ENCODE data around the gene ANAPC4. TPM values are rescaled to one million over a fixed set of nuclear protein-coding genes. Genes with fewer than 3 reads are reported as not detected.

The ANAPC4 gene
- total and polyA plus RNA-seq, 2 donors (not counting 3 experiments of a cell fraction or from before 2014, with no cell fraction given): 7.6 to 32.1 TPM

GRCh38 chr4:25356068-25356467 is 21.0 kb upstream of the ANAPC4 start:
- Histone ChIP-seq H3K4me1 (ENCODE audit: control insufficient read depth, extremely low read depth, insufficient read depth, low read length) (peaks cover 4% of the 10 kb centered on the region), H3K9me3 (replicated peaks; ENCODE audit: control insufficient read depth, insufficient read depth, low read length) (no peaks in the 10 kb centered on the region), H2AFZ (ENCODE audit: low read depth, low read length) (no peak overlapping the region), H3K9ac (replicated peaks; ENCODE audit: extremely low read depth, insufficient read depth, low read length) (no peak overlapping the region), H3K9me1 (replicated peaks; ENCODE audit: control insufficient read depth, extremely low read depth, insufficient read depth, low read length) (no peaks in the 10 kb centered on the region), H3K36me3 (ENCODE audit: control insufficient read depth in 2 of 2, extremely low read depth in 1 of 2, insufficient read depth in 2 of 2, low read length in 2 of 2) (no peaks in the 10 kb centered on the region), H3K4me3 (replicated peaks in 1 of 3; ENCODE audit: insufficient read depth in 1 of 3, low read depth in 1 of 3, low read length in 3 of 3) (no peak overlapping the region), H3K4me2 (ENCODE audit: insufficient read depth, low read length) (no peak overlapping the region), H3K79me2 (ENCODE audit: control insufficient read depth, insufficient read depth, low read length) (no peaks in the 10 kb centered on the region), H4K20me1 (replicated peaks; ENCODE audit: control insufficient read depth, extremely low read depth, insufficient read depth, low read length) (no peaks in the 10 kb centered on the region), H3K27ac (ENCODE audit: insufficient read depth, low read depth, low read length) (no peak overlapping the region), H3K27me3 (ENCODE audit: control insufficient read depth in 2 of 2, insufficient read depth in 2 of 2, low read length in 2 of 2) (no peaks in the 10 kb centered on the region)
- TF ChIP-seq MYC (IDR thresholded peaks at IDR 0.05; ENCODE audit: low read depth, low read length) (no peak), MAX (IDR thresholded peaks at IDR 0.05; ENCODE audit: insufficient read depth, insufficient read length) (no peak), POLR2A (IDR thresholded peaks at IDR 0.05; ENCODE audit: low read depth, low read length) (no peak), FOS (IDR thresholded peaks at IDR 0.05; ENCODE audit: borderline replicate concordance, insufficient read depth, low read length) (no peak), JUN (IDR thresholded peaks at IDR 0.05; ENCODE audit: borderline replicate concordance, insufficient read depth, insufficient read length, low read depth) (no peak), EZH2 (IDR thresholded peaks at IDR 0.05; ENCODE audit: borderline replicate concordance, low read depth, low read length, severe bottlenecking) (no peak), GATA2 (IDR thresholded peaks at IDR 0.05; ENCODE audit: insufficient read depth, insufficient read length, low read depth, low read length) (no peak), CTCF (IDR thresholded peaks at IDR 0.05; ENCODE audit: extremely low read depth in 1 of 2, insufficient read depth in 1 of 2, low read depth in 1 of 2, low read length in 2 of 2) (no peak), POLR2AphosphoS5 (IDR thresholded peaks at IDR 0.05; ENCODE audit: insufficient read depth, low read depth, low read length) (no peak)
- dilution Hi-C loops (cut with MboI; ENCODE audit: extremely low pct_ligation_motif_present, low sequenced_read_pairs) (no loop called here), intact Hi-C loops (cut with micrococcal nuclease) (no loop called here)
- ChIA-PET CTCF (interaction anchor here (3.1 to 4.6 kb wide), 2 partner anchors 11 to 44 kb away, joined by 12 to 55 read pairs; partner anchors contain the start of gene ZCCHC4), POLR2A (no interaction called here)
- DNase-seq (ENCODE audit: low read depth, low spot score) (no peak), FAIRE-seq (no peak)
- BruUV-seq (replicated peaks): no TSS peak

Data from endothelial cell of umbilical vein (primary cell).